Left kidney (tissue), 8 donors: Measurements from ENCODE around the gene TM9SF1. TPM values are rescaled to one million over a fixed set of nuclear protein-coding genes. Genes with fewer than 3 reads are reported as not detected.
A peak's percentile ranks its signal among the peaks of the same experiment; 100 is the strongest.

Experiments
- DNase-seq: peaks from one replicate; pipeline ENCODE4 v3.0.0-alpha.2; 2013
- long read RNA-seq, 8 donors: transcript quantifications; one replicate each; lab custom pipeline, GENCODE V29; 2026
- polyA plus RNA-seq: library from polyadenylated mRNA; unstranded; fragments of 120-200 nt; gene quantifications from one replicate; pipeline ENCODE4 v1.2.1, GENCODE V29; 2013; ENCODE audit not compliant: insufficient read length

The TM9SF1 gene, protein sequence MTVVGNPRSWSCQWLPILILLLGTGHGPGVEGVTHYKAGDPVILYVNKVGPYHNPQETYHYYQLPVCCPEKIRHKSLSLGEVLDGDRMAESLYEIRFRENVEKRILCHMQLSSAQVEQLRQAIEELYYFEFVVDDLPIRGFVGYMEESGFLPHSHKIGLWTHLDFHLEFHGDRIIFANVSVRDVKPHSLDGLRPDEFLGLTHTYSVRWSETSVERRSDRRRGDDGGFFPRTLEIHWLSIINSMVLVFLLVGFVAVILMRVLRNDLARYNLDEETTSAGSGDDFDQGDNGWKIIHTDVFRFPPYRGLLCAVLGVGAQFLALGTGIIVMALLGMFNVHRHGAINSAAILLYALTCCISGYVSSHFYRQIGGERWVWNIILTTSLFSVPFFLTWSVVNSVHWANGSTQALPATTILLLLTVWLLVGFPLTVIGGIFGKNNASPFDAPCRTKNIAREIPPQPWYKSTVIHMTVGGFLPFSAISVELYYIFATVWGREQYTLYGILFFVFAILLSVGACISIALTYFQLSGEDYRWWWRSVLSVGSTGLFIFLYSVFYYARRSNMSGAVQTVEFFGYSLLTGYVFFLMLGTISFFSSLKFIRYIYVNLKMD
- 39.7 TPM for polyA plus RNA-seq
- long read RNA-seq, donor 1, transcript TM9SF1-201 (6 exons, 2,452 nt): major isoform, 21 of 40 reads
- long read RNA-seq, donor 1, partial matches to known transcripts: 13 of 40 reads
- long read RNA-seq, donor 1, other reads (novel, unspliced or antisense): 0 of 40 reads
- long read RNA-seq, donor 2, transcript TM9SF1-201 (6 exons, 2,452 nt): major isoform, 18 of 33 reads
- long read RNA-seq, donor 2, partial matches to known transcripts: 12 of 33 reads
- long read RNA-seq, donor 2, other reads (novel, unspliced or antisense): 0 of 33 reads
- long read RNA-seq, donor 3, transcript TM9SF1-201 (6 exons, 2,452 nt): major isoform, 8 of 20 reads
- long read RNA-seq, donor 3, partial matches to known transcripts: 8 of 20 reads
- long read RNA-seq, donor 3, other reads (novel, unspliced or antisense): 0 of 20 reads
- long read RNA-seq, donor 4: 0 reads
- long read RNA-seq, donor 5, transcript TM9SF1-201 (6 exons, 2,452 nt): major isoform, 20 of 39 reads
- long read RNA-seq, donor 5, partial matches to known transcripts: 14 of 39 reads
- long read RNA-seq, donor 5, other reads (novel, unspliced or antisense): 0 of 39 reads
- long read RNA-seq, donor 6, transcript TM9SF1-201 (6 exons, 2,452 nt): major isoform, 8 of 27 reads
- long read RNA-seq, donor 6, partial matches to known transcripts: 16 of 27 reads
- long read RNA-seq, donor 6, other reads (novel, unspliced or antisense): 0 of 27 reads
- long read RNA-seq, donor 7, transcript TM9SF1-201 (6 exons, 2,452 nt): major isoform, 28 of 63 reads
- long read RNA-seq, donor 7, transcript TM9SF1-202 (5 exons, 2,055 nt): minor isoform, 5 of 63 reads
- long read RNA-seq, donor 7, partial matches to known transcripts: 29 of 63 reads
- long read RNA-seq, donor 7, other reads (novel, unspliced or antisense): 0 of 63 reads
- long read RNA-seq, donor 8, transcript TM9SF1-201 (6 exons, 2,452 nt): major isoform, 8 of 8 reads
- long read RNA-seq, donor 8, partial matches to known transcripts: 0 of 8 reads
- long read RNA-seq, donor 8, other reads (novel, unspliced or antisense): 0 of 8 reads

DNA sequence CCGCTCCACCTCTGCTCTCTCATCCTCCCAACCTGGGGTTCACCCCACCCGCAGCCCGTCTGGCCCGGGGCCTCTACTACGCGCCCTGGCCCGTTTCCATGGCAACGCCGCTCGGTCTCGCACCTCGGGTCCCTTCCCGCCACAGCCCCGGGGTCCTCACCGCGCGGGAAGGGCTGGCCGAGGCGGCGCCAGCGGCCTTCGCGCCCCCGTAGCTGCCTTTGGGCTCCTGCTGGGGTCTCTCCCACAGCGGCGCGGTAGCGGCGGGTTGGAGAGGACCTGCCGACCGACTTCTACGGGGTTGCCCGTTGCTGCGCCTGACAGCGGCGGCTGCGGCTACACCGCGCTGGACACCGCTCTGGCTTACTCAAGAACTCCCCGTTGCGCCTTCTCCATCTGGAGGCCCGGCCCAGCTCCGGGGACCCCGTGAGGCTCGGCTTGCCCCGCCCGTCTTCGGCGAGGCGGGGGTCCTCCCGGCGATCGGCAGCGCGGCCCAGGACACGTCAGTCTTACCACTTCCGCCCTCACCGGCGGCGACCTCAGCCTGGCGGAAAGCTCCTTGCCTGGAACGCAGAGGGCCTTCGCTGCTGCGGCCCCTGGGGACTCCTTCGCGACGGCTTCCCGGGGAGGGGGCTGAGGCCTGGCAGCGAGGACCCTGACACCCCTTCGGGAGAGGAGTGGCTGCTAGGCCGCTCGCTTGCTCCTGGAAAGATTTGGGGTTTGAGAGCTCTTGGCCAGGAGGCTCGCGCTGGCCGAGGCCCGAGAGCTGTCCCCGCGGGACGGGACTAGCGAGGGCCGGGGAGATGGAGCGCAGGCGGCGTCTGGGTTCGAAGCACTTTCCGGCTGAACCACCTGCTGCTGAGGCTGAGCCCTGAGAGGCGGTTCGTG lies at the start of gene TM9SF1:
TSS of gene TM9SF1 (minus strand) at position 256 of the 885 bp plus-strand sequence. CDS start 422 bp downstream, outside the sequence.
- peak; percentile 86 for DNase-seq

GRCh38 chr14:24243336-24243836 lies 48.1 kb upstream of the TM9SF1 start:
- DNase-seq: no peak

GRCh38 chr14:24241829-24242443 lies 46.7 kb upstream of the TM9SF1 start:
- peak; percentile 91 for DNase-seq

DNA sequence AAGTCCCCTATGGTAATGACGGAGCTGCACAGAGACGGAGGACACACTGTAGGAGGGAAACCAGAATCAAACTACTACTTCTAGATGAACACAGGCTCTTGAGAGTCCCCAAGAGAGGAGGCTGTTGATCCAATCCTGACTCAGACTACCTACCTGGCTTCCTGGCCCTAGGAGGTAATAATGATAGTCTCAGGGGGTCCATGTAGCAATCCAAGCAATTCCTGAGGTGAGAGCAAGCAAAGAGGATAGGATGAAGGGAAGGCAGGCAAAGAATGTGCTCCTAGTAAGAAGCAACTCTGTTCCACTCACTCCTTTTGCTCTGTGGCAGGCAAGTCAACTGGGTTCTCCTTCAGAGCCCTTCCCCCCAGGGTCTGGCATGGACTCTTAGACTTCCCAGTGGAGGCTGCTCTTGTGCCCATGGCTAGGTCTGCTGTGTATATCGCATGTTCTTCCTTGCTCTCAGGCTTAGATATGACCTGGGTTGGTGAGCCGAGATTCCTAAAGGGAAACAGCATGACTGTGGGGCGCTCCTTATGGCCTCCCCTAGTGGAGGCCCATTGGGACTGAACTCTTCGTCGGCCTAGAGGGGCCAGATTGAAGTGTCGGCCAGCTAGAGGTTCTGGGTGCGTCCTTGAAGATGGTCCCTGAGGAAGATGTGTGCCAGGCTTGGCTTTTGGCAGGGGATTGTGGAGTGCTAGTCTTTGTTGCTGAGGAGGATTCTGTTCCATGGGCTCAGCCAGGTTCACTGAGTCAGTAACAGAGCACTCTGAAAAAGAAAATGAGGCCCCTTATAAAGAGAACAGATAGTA lies 45.1 kb upstream of the TM9SF1 start:
- DNase-seq: no peak

GRCh38 chr14:24238527-24239037 lies 43.3 kb upstream of the TM9SF1 start:
- no peak for DNase-seq

GRCh38 chr14:24238123-24238522 lies 42.9 kb upstream of the TM9SF1 start:
- no peak for DNase-seq

GRCh38 chr14:24237463-24237955 lies 42.3 kb upstream of the TM9SF1 start:
- no peak for DNase-seq

DNA sequence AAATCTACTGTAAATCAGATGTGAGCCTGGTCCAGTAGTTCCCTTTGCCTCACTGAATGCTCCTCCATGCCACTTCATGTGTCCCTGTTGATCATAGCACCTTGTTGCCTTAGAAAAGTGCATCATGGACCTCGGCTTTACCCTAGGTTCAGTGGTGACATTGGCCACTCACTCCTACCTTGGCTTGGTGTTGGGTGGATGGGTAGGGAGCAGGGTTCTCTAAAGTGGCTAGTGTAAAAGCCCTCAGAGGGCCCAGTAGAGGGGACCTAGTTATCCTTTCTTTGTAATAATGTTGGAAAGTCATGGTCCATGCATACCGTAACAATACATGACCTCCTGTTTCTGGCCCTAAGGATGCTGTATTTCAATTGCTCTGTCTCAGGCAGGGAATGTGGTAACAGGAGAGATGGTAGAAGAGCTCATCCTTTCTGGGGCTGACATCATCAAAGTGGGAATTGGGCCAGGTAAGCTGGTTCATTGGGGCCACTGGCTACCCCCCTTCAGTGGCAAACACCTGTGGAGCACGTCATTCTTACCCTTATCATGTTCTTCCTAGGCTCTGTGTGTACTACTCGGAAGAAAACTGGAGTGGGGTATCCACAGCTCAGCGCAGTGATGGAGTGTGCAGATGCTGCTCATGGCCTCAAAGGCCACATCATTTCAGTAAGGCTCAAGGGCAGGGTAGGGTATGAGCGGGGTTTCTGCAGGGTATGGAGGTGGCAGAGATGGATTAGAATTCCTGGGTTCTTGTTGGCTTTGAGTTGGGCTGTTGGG lies 41.6 kb upstream of the TM9SF1 start:
- no peak for DNase-seq

- no peak for DNase-seq
Observed at GRCh38 chr14:24235804-24236688, 40.8 kb upstream of the TM9SF1 start.

DNA sequence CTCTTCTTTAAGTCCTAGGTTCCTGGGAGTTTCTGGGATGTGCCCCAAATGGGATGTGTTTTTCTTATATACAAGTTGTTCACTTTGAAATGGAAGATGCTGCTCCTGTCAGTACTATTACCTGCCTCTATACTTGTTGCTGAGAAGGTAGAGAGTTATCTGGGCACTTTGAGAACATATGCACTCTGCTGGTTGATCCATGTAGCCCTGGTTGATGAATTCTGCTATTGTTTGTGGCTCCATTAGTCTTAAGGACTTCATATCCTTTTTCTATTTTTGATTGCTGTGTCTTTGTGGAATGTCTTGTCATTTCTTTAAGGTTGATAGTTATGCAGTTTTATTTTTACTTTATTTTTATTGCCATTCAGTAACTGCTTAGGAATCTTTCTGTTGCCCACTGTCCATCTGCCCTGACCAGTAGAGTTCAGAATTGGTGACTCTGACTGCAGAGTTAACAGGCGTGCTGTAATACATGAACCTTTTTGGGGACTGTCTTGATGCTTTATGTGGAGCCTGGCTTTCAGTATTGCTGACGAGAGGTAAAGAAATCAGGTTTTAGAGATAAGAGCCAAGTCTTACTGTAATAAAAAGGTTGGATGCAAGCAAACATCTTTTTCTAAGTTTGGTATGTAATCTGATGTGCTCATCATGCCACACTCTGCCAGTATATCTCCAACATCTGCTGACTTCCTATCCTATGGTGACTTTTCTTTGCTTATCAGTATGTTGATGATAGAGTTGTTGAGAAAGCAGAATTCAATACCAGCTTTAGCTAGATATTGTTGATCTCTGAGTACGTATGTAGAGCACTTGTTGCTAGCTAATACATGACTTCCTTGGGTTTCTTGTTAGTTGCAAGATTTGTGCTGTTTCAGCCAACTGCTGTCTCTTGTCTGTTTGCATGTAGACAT lies 39.1 kb upstream of the TM9SF1 start:
- no peak for DNase-seq

- DNase-seq: no peak
Observed at GRCh38 chr14:24233538-24233866, 38.3 kb upstream of the TM9SF1 start.

GRCh38 chr14:24232645-24233537 lies 37.6 kb upstream of the TM9SF1 start, which contains the start of gene GMPR2:
Gene GMPR2, plus strand, starts transcription at chr14:24232929. Its CDS starts 325 bp downstream, at chr14:24233254.
- no peak for DNase-seq

- DNase-seq: peak; percentile 85
Observed at GRCh38 chr14:24232121-24232644, 36.9 kb upstream of the TM9SF1 start, which contains the start of gene NEDD8. Gene NEDD8, minus strand, starts transcription at chr14:24232367. Its CDS starts 100 bp downstream, at chr14:24232267.
